ENCODE results near the gene EIF4B. TPM values are rescaled to one million over a fixed set of nuclear protein-coding genes. Genes with fewer than 3 reads are reported as not detected.
"Not testable (repeated sequence)": the region's sequence is repeated elsewhere in the genome, so short reads cannot be mapped to it uniquely, and the experiment has no call there.

Gene EIF4B
- total and polyA plus RNA-seq, 2 experiments from 2014 or later: 141 to 584 TPM

DNA sequence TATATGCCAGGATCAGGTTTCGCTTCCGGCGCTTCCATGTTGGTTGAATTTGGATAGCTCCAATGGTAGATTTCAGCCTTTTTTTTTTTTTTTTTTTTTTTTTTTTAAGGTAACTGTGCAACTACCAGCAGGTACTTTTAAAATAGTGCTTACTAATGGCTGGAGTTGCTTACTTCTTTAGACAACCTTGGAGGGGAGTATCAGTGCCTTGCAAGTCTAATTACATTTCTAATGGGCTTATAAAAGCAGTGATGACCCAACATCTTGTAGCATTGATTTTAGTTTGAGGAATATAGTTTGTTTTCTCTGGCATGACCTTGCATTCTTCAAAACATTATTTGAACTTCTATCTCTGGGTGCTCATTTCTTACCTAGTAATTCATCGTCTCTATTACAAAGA lies 1.1 kb downstream of the EIF4B start (continued):
- TF ChIP-seq, protein P1, sequence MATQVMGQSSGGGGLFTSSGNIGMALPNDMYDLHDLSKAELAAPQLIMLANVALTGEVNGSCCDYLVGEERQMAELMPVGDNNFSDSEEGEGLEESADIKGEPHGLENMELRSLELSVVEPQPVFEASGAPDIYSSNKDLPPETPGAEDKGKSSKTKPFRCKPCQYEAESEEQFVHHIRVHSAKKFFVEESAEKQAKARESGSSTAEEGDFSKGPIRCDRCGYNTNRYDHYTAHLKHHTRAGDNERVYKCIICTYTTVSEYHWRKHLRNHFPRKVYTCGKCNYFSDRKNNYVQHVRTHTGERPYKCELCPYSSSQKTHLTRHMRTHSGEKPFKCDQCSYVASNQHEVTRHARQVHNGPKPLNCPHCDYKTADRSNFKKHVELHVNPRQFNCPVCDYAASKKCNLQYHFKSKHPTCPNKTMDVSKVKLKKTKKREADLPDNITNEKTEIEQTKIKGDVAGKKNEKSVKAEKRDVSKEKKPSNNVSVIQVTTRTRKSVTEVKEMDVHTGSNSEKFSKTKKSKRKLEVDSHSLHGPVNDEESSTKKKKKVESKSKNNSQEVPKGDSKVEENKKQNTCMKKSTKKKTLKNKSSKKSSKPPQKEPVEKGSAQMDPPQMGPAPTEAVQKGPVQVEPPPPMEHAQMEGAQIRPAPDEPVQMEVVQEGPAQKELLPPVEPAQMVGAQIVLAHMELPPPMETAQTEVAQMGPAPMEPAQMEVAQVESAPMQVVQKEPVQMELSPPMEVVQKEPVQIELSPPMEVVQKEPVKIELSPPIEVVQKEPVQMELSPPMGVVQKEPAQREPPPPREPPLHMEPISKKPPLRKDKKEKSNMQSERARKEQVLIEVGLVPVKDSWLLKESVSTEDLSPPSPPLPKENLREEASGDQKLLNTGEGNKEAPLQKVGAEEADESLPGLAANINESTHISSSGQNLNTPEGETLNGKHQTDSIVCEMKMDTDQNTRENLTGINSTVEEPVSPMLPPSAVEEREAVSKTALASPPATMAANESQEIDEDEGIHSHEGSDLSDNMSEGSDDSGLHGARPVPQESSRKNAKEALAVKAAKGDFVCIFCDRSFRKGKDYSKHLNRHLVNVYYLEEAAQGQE (IDR thresholded peaks at IDR 0.05; ENCODE audit: unreplicated experiment): no peak
- no peak for TF ChIP-seq STAT1 (IDR thresholded peaks at IDR 0.05; ENCODE audit: unreplicated experiment)
- no peak for TF ChIP-seq NANOG (IDR thresholded peaks at IDR 0.05; ENCODE audit: borderline replicate concordance)

DNA sequence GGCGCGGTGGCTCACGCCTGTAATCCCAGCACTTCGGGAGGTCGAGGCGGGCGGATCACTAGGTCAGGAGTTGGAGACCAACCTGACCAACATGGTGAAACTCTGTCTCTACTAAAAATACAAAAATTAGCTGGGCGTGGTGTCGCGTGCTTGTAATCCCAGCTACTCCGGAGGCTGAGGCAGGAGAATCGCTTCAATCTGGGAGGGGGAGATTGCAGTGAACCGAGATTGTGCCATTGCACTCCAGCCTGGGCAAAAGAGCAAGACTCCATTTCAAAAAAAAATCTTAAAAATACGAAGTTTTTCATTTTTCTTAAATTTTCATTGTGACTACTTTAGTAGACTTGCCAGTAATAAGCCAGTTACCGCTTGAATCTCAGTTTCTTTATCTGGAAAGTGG lies 2.5 kb downstream of the EIF4B start:
- H3K9me3 Mint-ChIP-seq; H3K9me2 ChIP-seq (ENCODE audit: insufficient read depth); ATAC-seq; DNase-seq (ENCODE audit: low spot score); H3K27me3 ChIP-seq (ENCODE audit: insufficient read depth); H2AFZ ChIP-seq; H3F3A ChIP-seq (replicated peaks; ENCODE audit: low read depth): not testable (repeated sequence)
- Histone ChIP-seq H3K36me3 (ENCODE audit: insufficient read depth) (peaks cover 21% of the 10 kb centered on the region; the same call in 1 of the 2 replicates), H3K79me2 (replicated peaks; ENCODE audit: insufficient read depth) (peaks cover 74% of the 10 kb centered on the region), H3K4me3 (peak overlapping the region; percentile 98), H3K4me1 (ENCODE audit: insufficient read depth) (peaks cover 39% of the 10 kb centered on the region), H3K27ac (ENCODE audit: low read depth) (peak overlapping the region; percentile 73; the same call in 1 of the 2 replicates), H3K4me2 (peak overlapping the region; percentile 93), H4K20me1 (replicated peaks; ENCODE audit: insufficient read depth) (peaks cover 60% of the 10 kb centered on the region)
- H3K27ac Mint-ChIP-seq: peak overlapping the region; percentile 90; the same call in 1 of the 2 replicates
- H3K4me3 Mint-ChIP-seq: peak overlapping the region; percentile 96
- peaks cover 47% of the 10 kb centered on the region for H3K4me1 Mint-ChIP-seq
- peaks cover 68% of the 10 kb centered on the region for H3K36me3 Mint-ChIP-seq (ENCODE audit: low read depth)
- H3K27me3 Mint-ChIP-seq (ENCODE audit: insufficient read depth, low read depth, poor library complexity): peaks cover 25% of the 10 kb centered on the region

DNA sequence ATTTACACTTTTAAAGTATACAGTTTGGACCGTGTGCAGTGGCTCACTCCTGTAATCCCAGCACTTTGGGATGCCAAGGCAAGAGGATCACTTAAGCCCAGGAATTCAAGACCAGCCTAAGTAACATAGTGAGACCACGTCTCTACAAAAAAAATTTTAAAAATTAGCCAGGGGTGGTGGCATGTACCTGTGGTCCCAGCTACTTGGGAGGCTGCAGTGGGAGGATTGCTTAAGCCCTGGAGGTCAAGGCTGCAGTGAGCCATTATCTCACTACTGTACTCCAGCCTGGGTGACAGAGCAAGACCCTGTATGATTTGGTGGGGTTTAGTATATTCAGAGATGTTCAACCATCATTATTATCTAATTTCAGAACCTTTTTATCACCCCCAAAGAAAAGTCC lies 4.7 kb downstream of the EIF4B start:
- Histone ChIP-seq H3K36me3 (ENCODE audit: insufficient read depth) (peaks cover 27% of the 10 kb centered on the region; the same call in 1 of the 2 replicates), H3K4me1 (ENCODE audit: insufficient read depth) (peaks cover 32% of the 10 kb centered on the region), H3K27me3 (ENCODE audit: insufficient read depth) (no peaks in the 10 kb centered on the region), H3K27ac (ENCODE audit: low read depth) (no peak overlapping the region), H3F3A (replicated peaks; ENCODE audit: low read depth) (0 out of 2 replicates have a peak, but pooled peaks cover 4% of the 10 kb centered on the region), H3K4me2 (0 out of 2 replicates have a peak overlapping the region, but pooled peaks have one; percentile 93), H3K4me3 (peak overlapping the region; percentile 98), H3K9me2 (ENCODE audit: insufficient read depth) (no peaks in the 10 kb centered on the region), H2AFZ (no peak overlapping the region), H3K79me2 (replicated peaks; ENCODE audit: insufficient read depth) (peaks cover 96% of the 10 kb centered on the region), H4K20me1 (replicated peaks; ENCODE audit: insufficient read depth) (peaks cover 82% of the 10 kb centered on the region)
- H3K36me3 Mint-ChIP-seq (ENCODE audit: low read depth): peaks cover 85% of the 10 kb centered on the region
- ATAC-seq: no peak
- peaks cover 4% of the 10 kb centered on the region; the same call in 1 of the 3 replicates for H3K9me3 Mint-ChIP-seq
- H3K4me3 Mint-ChIP-seq: no peak overlapping the region; the same call in 2 of the 3 replicates
- no peak overlapping the region for H3K27ac Mint-ChIP-seq
- H3K4me1 Mint-ChIP-seq: peaks cover 35% of the 10 kb centered on the region
- TF ChIP-seq ZNF331 (CRISPR knock-in tag; IDR thresholded peaks at IDR 0.05; ENCODE audit: low read depth): no peak
- TF ChIP-seq, protein P2, sequence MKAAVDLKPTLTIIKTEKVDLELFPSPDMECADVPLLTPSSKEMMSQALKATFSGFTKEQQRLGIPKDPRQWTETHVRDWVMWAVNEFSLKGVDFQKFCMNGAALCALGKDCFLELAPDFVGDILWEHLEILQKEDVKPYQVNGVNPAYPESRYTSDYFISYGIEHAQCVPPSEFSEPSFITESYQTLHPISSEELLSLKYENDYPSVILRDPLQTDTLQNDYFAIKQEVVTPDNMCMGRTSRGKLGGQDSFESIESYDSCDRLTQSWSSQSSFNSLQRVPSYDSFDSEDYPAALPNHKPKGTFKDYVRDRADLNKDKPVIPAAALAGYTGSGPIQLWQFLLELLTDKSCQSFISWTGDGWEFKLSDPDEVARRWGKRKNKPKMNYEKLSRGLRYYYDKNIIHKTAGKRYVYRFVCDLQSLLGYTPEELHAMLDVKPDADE (IDR thresholded peaks at IDR 0.05): no peak
- no peak for TF ChIP-seq CREB1 (CRISPR knock-in tag; IDR thresholded peaks at IDR 0.05; ENCODE audit: low read depth)
- TF ChIP-seq, protein P3, sequence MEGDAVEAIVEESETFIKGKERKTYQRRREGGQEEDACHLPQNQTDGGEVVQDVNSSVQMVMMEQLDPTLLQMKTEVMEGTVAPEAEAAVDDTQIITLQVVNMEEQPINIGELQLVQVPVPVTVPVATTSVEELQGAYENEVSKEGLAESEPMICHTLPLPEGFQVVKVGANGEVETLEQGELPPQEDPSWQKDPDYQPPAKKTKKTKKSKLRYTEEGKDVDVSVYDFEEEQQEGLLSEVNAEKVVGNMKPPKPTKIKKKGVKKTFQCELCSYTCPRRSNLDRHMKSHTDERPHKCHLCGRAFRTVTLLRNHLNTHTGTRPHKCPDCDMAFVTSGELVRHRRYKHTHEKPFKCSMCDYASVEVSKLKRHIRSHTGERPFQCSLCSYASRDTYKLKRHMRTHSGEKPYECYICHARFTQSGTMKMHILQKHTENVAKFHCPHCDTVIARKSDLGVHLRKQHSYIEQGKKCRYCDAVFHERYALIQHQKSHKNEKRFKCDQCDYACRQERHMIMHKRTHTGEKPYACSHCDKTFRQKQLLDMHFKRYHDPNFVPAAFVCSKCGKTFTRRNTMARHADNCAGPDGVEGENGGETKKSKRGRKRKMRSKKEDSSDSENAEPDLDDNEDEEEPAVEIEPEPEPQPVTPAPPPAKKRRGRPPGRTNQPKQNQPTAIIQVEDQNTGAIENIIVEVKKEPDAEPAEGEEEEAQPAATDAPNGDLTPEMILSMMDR (conservative IDR thresholded peaks at IDR 0.05; ENCODE audit: low read depth in 2 of 2): no peak
- no peak for TF ChIP-seq ZNF114 (CRISPR knock-in tag; IDR thresholded peaks at IDR 0.05)
- DNase-seq (ENCODE audit: low spot score): no peak
- peaks cover 19% of the 10 kb centered on the region for H3K27me3 Mint-ChIP-seq (ENCODE audit: insufficient read depth, low read depth, poor library complexity)
